Epithelial cell of prostate (primary cell): ENCODE measurements around the gene CCDC8.
A peak's percentile ranks its signal among the peaks of the same experiment; 100 is the strongest.
"Not testable (repeated sequence)": the region's sequence is repeated elsewhere in the genome, so short reads cannot be mapped to it uniquely, and the experiment has no call there.

ENCODE experiments used
- DNase-seq: peaks from one replicate; pipeline ENCODE4 v3.0.0-alpha.2; 2011; ENCODE audit warnings: low read depth, low spot score
- H3K27ac ChIP-seq: fragments of 450-650 bp; 2 replicates; pipeline ENCODE4 v1.5.1; 2017; ENCODE audit warnings: mild to moderate bottlenecking

CCDC8 gene

GRCh38 chr19:46429999-46430398 lies 16.6 kb upstream of the CCDC8 start:
- H3K27ac ChIP-seq: no peak overlapping the region
- no peak for DNase-seq

GRCh38 chr19:46428239-46429135 lies 15.1 kb upstream of the CCDC8 start, which contains the start of gene PNMA8C:
Gene PNMA8C (minus strand): TSS chr19:46428936. CDS start chr19:46428359, 577 bp downstream.
- DNase-seq: no peak
- no peak within 1 kb of the TSS for H3K27ac ChIP-seq

GRCh38 chr19:46427518-46428045 lies 14.2 kb upstream of the CCDC8 start:
- DNase-seq: no peak

GRCh38 chr19:46426506-46427162 lies 13.3 kb upstream of the CCDC8 start:
- no peak overlapping the region for H3K27ac ChIP-seq

More at GRCh38 chr19:46427518-46428045, 14.2 kb upstream of the CCDC8 start:
- H3K27ac ChIP-seq: no peak overlapping the region

GRCh38 chr19:46426035-46426505 lies 12.7 kb upstream of the CCDC8 start:
- no peak overlapping the region for H3K27ac ChIP-seq
- DNase-seq: no peak

More at GRCh38 chr19:46426506-46427162, 13.3 kb upstream of the CCDC8 start:
- DNase-seq: no peak

GRCh38 chr19:46423188-46423587 lies 9.8 kb upstream of the CCDC8 start:
- H3K27ac ChIP-seq: no peak overlapping the region
- no peak for DNase-seq

- no peak overlapping the region for H3K27ac ChIP-seq
- no peak for DNase-seq
These were observed 9.0 kb upstream of the CCDC8 start for GRCh38 chr19:46422344-46422743.

- no peak for DNase-seq
- no peak overlapping the region for H3K27ac ChIP-seq
These were observed 6.7 kb upstream of the CCDC8 start for GRCh38 chr19:46420056-46420455.

- not testable (repeated sequence) for DNase-seq, H3K27ac ChIP-seq
These were observed 2.7 kb upstream of the CCDC8 start for GRCh38 chr19:46415804-46416709.

- not testable (repeated sequence) for H3K27ac ChIP-seq, DNase-seq
These were observed 1.5 kb upstream of the CCDC8 start for GRCh38 chr19:46414899-46415298.

- peak overlapping the region; percentile 37 for H3K27ac ChIP-seq
- no peak for DNase-seq
These were observed 608 bp downstream of the CCDC8 start for GRCh38 chr19:46412650-46413261.

GRCh38 chr19:46411925-46412649 lies 1.3 kb downstream of the CCDC8 start:
- DNase-seq: no peak
- H3K27ac ChIP-seq: no peak overlapping the region

- DNase-seq: no peak
- no peak overlapping the region for H3K27ac ChIP-seq
These were observed 2.1 kb downstream of the CCDC8 start for GRCh38 chr19:46411088-46411924.

GRCh38 chr19:46410205-46411087 lies 2.9 kb downstream of the CCDC8 start:
- H3K27ac ChIP-seq: no peak overlapping the region
- no peak for DNase-seq

- DNase-seq: no peak
- H3K27ac ChIP-seq: no peak overlapping the region
These were observed 4.2 kb downstream of the CCDC8 start for GRCh38 chr19:46409191-46409590.

- DNase-seq: no peak
- H3K27ac ChIP-seq: no peak overlapping the region
These were observed 4.7 kb downstream of the CCDC8 start for GRCh38 chr19:46408664-46409039.
